Sigmoid colon (tissue), 7 donors: Measurements from ENCODE around the gene RINL. TPM values are rescaled to one million over a fixed set of nuclear protein-coding genes. Genes with fewer than 3 reads are reported as not detected.
A peak's percentile ranks its signal among the peaks of the same experiment; 100 is the strongest.

Source experiments
- DNase-seq: peaks from one replicate; pipeline ENCODE4 v3.0.0-alpha.2; 2019
- H3K27ac ChIP-seq, 4 donors: fragments of 200-600 bp; sonication (generic); one replicate each; pipeline ENCODE4 v1.5.1; 2016 to 2019; ENCODE audit warnings: mild to moderate bottlenecking in 1 of 4
- H3K27me3 ChIP-seq, 3 donors: fragments of 200-600 bp; sonication (generic); one replicate each; pipeline ENCODE4 v1.5.1; 2019; ENCODE audit warnings: mild to moderate bottlenecking in 1 of 3
- H3K36me3 ChIP-seq, 4 donors: fragments of 200-600 bp; sonication (generic); one replicate each; pipeline ENCODE4 v1.5.1; 2016 to 2019
- H3K4me1 ChIP-seq, 4 donors: fragments of 200-600 bp; sonication (generic); one replicate each; pipeline ENCODE4 v1.5.1; 2017 to 2019
- H3K4me3 ChIP-seq, 4 donors: fragments of 200-600 bp; sonication (generic); one replicate each; pipeline ENCODE4 v1.5.1; 2017 to 2019; ENCODE audit warnings: mild to moderate bottlenecking in 2 of 4, moderate library complexity in 1 of 4
- H3K9me3 ChIP-seq, 4 donors: fragments of 200-600 bp in 3 of 4; sonication (generic) in 3 of 4; one replicate each; pipeline versions ENCODE4 v1.5.1 to v1.6.1; 2013 to 2019
- EP300 ChIP-seq, 4 donors: sonication (generic); formaldehyde crosslinking; IDR thresholded peaks; one replicate each; pipeline ENCODE4 v1.6.1; 2017; ENCODE audit warnings: antibody characterized with exemption in 4 of 4
- POLR2A ChIP-seq, 2 donors: fragments of 450-650 bp; IDR thresholded peaks; one replicate each; pipeline ENCODE4 v1.6.1; 2016; ENCODE audit warnings: antibody characterized with exemption in 2 of 2, mild to moderate bottlenecking in 2 of 2, moderate library complexity in 2 of 2
- POLR2AphosphoS5 ChIP-seq, 4 donors: sonication (generic); formaldehyde crosslinking; IDR thresholded peaks; one replicate each; pipeline ENCODE4 v1.6.1; 2017; ENCODE audit warnings: antibody characterized with exemption in 4 of 4
- WGBS, 2 donors: extraction: QIAGEN DNeasy Blood & Tissue Kit; methylation state at CpG; one replicate each; pipeline ENCODE4 v1.1.7; 2013; 5-methylcytosine and 5-hydroxymethylcytosine counted together
- intact Hi-C: fragments of 100-400 bp; cut with DNase I; formaldehyde crosslinking; loops from one replicate; pipeline ENCODE4 v1.15.1; 2023
- polyA plus RNA-seq, 3 donors: library from polyadenylated mRNA; stranded (reverse); fragments of 200-250 nt; gene quantifications; one replicate each; pipeline ENCODE4 v1.2.3, GENCODE V29; 2013
- total RNA-seq, 4 donors: library from RNA; depleted of rRNA; stranded (reverse); fragments of >200 nt; gene quantifications; one replicate each; pipeline ENCODE4 v1.1.0, GENCODE V29; 2016
- TF ChIP-seq, protein P1 (sequence below), 4 experiments: fragments of 450-650 bp in 3 of 4; fragments of 200-600 bp in 1 of 4; IDR thresholded peaks; one replicate each; pipeline ENCODE4 v1.5.1; 2016 to 2019; ENCODE audit warnings: antibody characterized with exemption in 4 of 4, mild to moderate bottlenecking in 3 of 4, moderate library complexity in 2 of 4
- donor health status: healthy with polysubstance abuse.
- donor health status: Bipolar disorder and iron deficiency.
- donor health status: healthy.

RINL gene
- total and polyA plus RNA-seq, 7 donors: 3.5 to 17.6 (median 4.8) TPM

DNA sequence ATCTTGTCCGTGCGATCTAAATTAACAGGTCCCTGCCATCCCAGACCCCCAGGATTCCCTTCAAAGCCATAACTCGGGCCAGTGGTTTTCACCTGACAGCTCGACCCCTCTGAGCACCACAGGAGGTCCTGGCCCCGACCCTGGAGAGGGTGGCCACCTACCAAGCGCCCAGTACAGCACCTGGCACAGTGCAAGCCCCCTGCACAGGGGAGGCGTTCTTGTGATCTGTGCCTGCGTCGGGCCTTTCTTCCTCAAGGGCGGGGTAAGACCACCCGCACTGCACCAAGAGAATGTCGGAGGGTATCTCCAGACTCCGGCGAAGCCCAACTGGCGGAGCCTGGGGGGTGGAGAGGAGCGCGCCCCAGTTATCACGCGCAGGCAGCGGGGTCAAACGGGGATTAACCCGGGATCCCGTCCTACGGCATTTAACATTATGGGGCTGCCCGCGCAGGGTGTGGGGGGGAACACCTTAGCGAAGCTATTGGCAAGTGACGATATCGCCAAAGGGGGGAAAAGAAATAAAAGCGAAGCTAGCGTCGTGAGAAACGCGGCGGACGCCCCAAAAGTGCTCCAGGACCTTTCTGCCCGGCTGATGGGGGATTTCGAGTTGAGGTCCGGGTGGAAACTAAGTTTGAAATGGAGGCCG, 27.0 kb downstream of the RINL start:
- intact Hi-C loops: loop anchor here (5.0 kb wide), 1 partner anchor 204 kb away; the partner anchor contains the start of gene ACTN4
- Histone ChIP-seq H3K9me3 (no peaks in the 10 kb centered on the region), H3K27me3 (no peaks in the 10 kb centered on the region), H3K4me3 (peak overlapping the region; percentile 36 to 96 (median 91)), H3K27ac (peak overlapping the region; percentile 97 to 100 (median 99)), H3K4me1 (peaks cover 0 to 48% (median 43%) of the 10 kb centered on the region in 4 donors), H3K36me3 (peaks cover 10 to 17% (median 14%) of the 10 kb centered on the region in 4 donors)
- DNase-seq: peak; percentile 80
- TF ChIP-seq POLR2A (IDR thresholded peaks at IDR 0.05) (no peak), EP300 (IDR thresholded peaks at IDR 0.05) (no peak), POLR2AphosphoS5 (IDR thresholded peaks at IDR 0.05) (no peak)
- TF ChIP-seq, protein P1, sequence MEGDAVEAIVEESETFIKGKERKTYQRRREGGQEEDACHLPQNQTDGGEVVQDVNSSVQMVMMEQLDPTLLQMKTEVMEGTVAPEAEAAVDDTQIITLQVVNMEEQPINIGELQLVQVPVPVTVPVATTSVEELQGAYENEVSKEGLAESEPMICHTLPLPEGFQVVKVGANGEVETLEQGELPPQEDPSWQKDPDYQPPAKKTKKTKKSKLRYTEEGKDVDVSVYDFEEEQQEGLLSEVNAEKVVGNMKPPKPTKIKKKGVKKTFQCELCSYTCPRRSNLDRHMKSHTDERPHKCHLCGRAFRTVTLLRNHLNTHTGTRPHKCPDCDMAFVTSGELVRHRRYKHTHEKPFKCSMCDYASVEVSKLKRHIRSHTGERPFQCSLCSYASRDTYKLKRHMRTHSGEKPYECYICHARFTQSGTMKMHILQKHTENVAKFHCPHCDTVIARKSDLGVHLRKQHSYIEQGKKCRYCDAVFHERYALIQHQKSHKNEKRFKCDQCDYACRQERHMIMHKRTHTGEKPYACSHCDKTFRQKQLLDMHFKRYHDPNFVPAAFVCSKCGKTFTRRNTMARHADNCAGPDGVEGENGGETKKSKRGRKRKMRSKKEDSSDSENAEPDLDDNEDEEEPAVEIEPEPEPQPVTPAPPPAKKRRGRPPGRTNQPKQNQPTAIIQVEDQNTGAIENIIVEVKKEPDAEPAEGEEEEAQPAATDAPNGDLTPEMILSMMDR (IDR thresholded peaks at IDR 0.05): no peak
- 1% methylated on average over 40 of the region's 40 CpGs for whole genome bisulfite sequencing, 2 donors

DNA sequence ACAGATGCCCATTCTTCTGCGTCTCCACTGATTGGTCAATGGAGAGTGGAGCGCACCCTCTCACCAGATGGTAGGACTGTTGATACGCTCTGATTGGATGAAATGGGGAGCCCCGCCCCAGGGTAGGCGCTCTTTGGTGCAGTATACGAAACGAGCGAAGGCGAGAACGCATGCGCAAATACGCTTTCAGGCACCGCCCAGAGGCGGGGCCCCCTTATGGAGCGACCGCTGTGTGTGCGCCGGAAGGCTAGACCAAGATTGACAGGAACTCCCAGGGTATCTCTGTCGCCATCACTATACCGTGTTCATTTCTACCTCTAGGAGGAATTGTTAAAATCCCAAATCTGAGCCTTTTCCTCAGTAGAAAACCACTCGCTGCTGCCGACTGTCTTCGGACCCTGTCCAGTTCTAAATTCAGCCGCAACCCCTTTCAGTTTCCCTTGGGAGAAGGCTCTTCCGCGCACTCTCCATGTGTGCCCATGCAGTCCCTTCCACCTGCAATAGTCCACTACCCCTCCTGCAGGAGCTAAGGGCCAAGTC, 27.6 kb downstream of the RINL start:
- WGBS, 2 donors: 0% methylated on average over 26 of the region's 26 CpGs
- no peak for DNase-seq
- no peaks in the 10 kb centered on the region for H3K9me3 ChIP-seq
- intact Hi-C loops: loop anchor here (5.0 kb wide), 1 partner anchor 203 kb away; the partner anchor contains the start of gene ACTN4
- peak; percentile 89 to 94 for TF ChIP-seq POLR2A (IDR thresholded peaks at IDR 0.05)
- TF ChIP-seq, protein P1 (IDR thresholded peaks at IDR 0.05): peak in 3 of 4 experiments; percentile 43 to 68 (median 44)
- TF ChIP-seq POLR2AphosphoS5 (IDR thresholded peaks at IDR 0.05): peak; percentile 95 to 98 (median 96)
- TF ChIP-seq EP300 (IDR thresholded peaks at IDR 0.05): no peak
- peak overlapping the region; percentile 36 to 96 (median 91) for H3K4me3 ChIP-seq
- peak overlapping the region; percentile 97 to 100 (median 99) for H3K27ac ChIP-seq
- H3K36me3 ChIP-seq: peaks cover 15 to 23% (median 20%) of the 10 kb centered on the region in 4 donors
- H3K4me1 ChIP-seq: peaks cover 0 to 54% (median 47%) of the 10 kb centered on the region in 4 donors
- no peaks in the 10 kb centered on the region for H3K27me3 ChIP-seq

DNA sequence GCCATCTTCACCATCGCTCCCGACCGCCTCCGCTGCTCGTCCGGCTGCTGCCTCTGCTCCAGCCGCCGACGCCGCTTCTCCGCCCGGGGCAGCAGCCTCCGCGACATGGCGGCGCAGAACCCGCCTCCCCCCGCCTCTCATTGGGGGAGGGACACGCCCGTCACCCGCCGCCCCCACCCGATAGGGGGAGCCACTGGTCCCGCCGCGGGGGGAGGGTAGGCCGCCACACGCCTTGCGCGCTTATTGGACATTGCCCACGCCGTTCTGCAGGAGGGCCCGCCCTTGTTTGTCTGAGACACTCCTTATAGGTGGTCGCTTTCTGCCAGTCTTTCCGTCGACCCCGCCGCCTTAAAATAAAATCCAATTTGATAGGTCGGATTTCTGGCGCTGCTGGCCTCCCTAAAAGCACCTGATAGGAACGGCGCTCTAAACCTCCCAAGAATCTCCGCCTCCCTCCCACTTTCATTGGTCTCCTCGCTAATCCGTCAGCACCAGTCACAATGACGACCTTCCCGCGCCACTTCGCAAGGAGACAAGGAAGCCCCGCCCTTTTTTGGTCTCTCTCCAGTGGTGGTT, 28.1 kb downstream of the RINL start, which contains the start of gene HNRNPL:
Gene HNRNPL, minus strand, starts transcription at position 127 of the 576 bp plus-strand sequence. Its CDS starts 20 bp downstream, at position 107.
- Histone ChIP-seq H3K4me1 (peaks cover 0 to 59% (median 49%) of the 10 kb centered on the region in 4 donors), H3K36me3 (peaks cover 20 to 28% (median 25%) of the 10 kb centered on the region in 4 donors), H3K27ac (peak within 1 kb of the TSS; percentile 100), H3K27me3 (no peaks in the 10 kb centered on the region), H3K4me3 (peak within 1 kb of the TSS; percentile 73 to 100 (median 98)), H3K9me3 (no peaks in the 10 kb centered on the region)
- peak; percentile 100 for DNase-seq
- WGBS, 2 donors: 0 to 1% methylated on average over 50 of the region's 50 CpGs
- TF ChIP-seq EP300 (IDR thresholded peaks at IDR 0.05): peak in 1 of 4 donors; percentile 10
- TF ChIP-seq, protein P1 (IDR thresholded peaks at IDR 0.05): no peak
- peak; percentile 88 to 89 for TF ChIP-seq POLR2A (IDR thresholded peaks at IDR 0.05)
- TF ChIP-seq POLR2AphosphoS5 (IDR thresholded peaks at IDR 0.05): peak; percentile 91 to 99 (median 98)
- intact Hi-C loops: loop anchor here (1.0 to 5.0 kb wide), 2 partner anchors 18 to 203 kb away; partner anchors contain the start of gene ACTN4

DNA sequence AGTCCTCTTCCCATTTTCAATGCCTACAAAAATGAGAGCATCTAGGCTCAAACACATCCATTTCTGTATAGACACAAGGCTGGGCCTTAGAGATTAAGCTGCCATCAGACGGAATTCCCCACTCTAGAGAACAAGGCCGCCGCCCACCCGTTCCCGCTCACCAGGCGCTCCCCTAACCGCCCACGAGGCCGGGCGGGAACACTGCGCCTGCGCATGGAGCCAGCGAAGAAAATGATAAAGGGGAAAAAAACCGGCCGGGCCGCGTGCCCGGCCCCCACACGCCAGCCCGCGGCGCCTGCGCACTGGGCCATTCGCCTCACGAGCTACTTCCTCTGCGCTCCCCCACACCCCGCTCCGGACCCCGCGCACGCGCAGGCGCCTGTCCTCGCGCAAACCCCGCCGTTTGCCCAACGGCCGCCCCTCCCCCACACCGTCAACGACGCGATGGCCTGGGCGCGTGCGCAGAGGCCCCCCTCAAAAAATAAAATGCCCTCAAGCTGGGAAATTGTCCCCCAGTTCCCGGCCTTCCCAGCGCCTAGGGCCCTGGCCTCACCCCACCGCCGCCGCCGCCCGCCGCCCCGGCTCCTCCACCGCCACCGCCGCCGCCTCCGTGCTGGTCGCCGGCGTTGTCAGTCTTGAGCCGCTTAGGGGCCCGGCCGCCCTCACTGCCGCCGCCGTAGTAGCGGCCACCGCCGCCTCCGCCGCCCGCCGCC, 28.8 kb downstream of the RINL start:
- peaks cover 0 to 63% (median 51%) of the 10 kb centered on the region in 4 donors for H3K4me1 ChIP-seq
- H3K9me3 ChIP-seq: no peaks in the 10 kb centered on the region
- TF ChIP-seq POLR2A (IDR thresholded peaks at IDR 0.05) (no peak), POLR2AphosphoS5 (IDR thresholded peaks at IDR 0.05) (peak in 2 of 4 donors; percentile 27 to 73), EP300 (IDR thresholded peaks at IDR 0.05) (peak in 1 of 4 donors; percentile 85)
- TF ChIP-seq, protein P1 (IDR thresholded peaks at IDR 0.05): no peak
- peaks cover 26 to 35% (median 32%) of the 10 kb centered on the region in 4 donors for H3K36me3 ChIP-seq
- peak overlapping the region; percentile 100 for H3K27ac ChIP-seq
- intact Hi-C loops: loop anchor here (1.0 kb wide), 1 partner anchor 17 kb away; no protein-coding TSS in a partner anchor
- peak; percentile 99 for DNase-seq
- no peaks in the 10 kb centered on the region for H3K27me3 ChIP-seq
- H3K4me3 ChIP-seq: peak overlapping the region; percentile 73 to 100 (median 98)
- 0 to 1% methylated on average over 76 of the region's 76 CpGs for WGBS, 2 donors
